NCI-H1092 treated with DMSO at 0.1 percent for 48 hours (cell line): ENCODE measurements around the gene XPA.
"Not testable (repeated sequence)": the region's sequence is repeated elsewhere in the genome, so short reads cannot be mapped to it uniquely, and the experiment has no call there.

Experiments
- DNase-seq: peaks from one replicate; lab custom pipeline; 2025; lab: John Stamatoyannopoulos, UW

XPA gene

GRCh38 chr9:97696803-97697601, at the start of gene XPA:
Gene XPA (minus strand): TSS chr9:97697340. CDS start chr9:97697292, 48 bp downstream.
- DNase-seq, result peak; percentile 94

GRCh38 chr9:97744710-97745708, 47.9 kb upstream of the XPA start:
- no peak for DNase-seq

- not testable (repeated sequence) for DNase-seq
Observed at GRCh38 chr9:97744025-97744424, 46.9 kb upstream of the XPA start.

- no peak for DNase-seq
Observed at GRCh38 chr9:97742545-97742944, 45.4 kb upstream of the XPA start.

- DNase-seq, result no peak
Observed at GRCh38 chr9:97741947-97742346, 44.8 kb upstream of the XPA start.

GRCh38 chr9:97740848-97741821, 44.0 kb upstream of the XPA start:
- peak; percentile 25 for DNase-seq

- DNase-seq, result no peak
Observed at GRCh38 chr9:97737429-97737828, 40.3 kb upstream of the XPA start.

- DNase-seq, result peak; percentile 12
Observed at GRCh38 chr9:97735070-97735600, 38.0 kb upstream of the XPA start.

- no peak for DNase-seq
Observed at GRCh38 chr9:97726716-97727115, 29.6 kb upstream of the XPA start.

- DNase-seq, result no peak
Observed at GRCh38 chr9:97723819-97724218, 26.7 kb upstream of the XPA start.

- no peak for DNase-seq
Observed at GRCh38 chr9:97722331-97722730, 25.2 kb upstream of the XPA start.

- DNase-seq, result no peak
Observed at GRCh38 chr9:97721396-97721795, 24.3 kb upstream of the XPA start.

- no peak for DNase-seq
Observed at GRCh38 chr9:97717866-97718265, 20.7 kb upstream of the XPA start.

- no peak for DNase-seq
Observed at GRCh38 chr9:97714435-97714834, 17.3 kb upstream of the XPA start.

GRCh38 chr9:97711223-97711626, 14.1 kb upstream of the XPA start:
- DNase-seq, result no peak

GRCh38 chr9:97710356-97711222, 13.4 kb upstream of the XPA start:
- peak; percentile 57 for DNase-seq

- no peak for DNase-seq
Observed at GRCh38 chr9:97706246-97706645, 9.1 kb upstream of the XPA start.

GRCh38 chr9:97705354-97705950, 8.3 kb upstream of the XPA start:
- no peak for DNase-seq

GRCh38 chr9:97704851-97705250, 7.7 kb upstream of the XPA start:
- DNase-seq, result no peak

- DNase-seq, result no peak
Observed at GRCh38 chr9:97704345-97704677, 7.2 kb upstream of the XPA start.
